Sigmoid colon (tissue), 4 donors: ENCODE data around the gene FGF14.

Source experiments
- CTCF ChIP-seq, 4 experiments: fragments of 450-650 bp in 3 of 4; fragments of 200-600 bp in 1 of 4; IDR thresholded peaks; one replicate each; pipeline ENCODE4 v1.5.1; 2016 to 2019; ENCODE audit warnings: antibody characterized with exemption in 4 of 4, mild to moderate bottlenecking in 3 of 4, moderate library complexity in 2 of 4
- POLR2A ChIP-seq, 2 donors: fragments of 450-650 bp; IDR thresholded peaks; one replicate each; pipeline ENCODE4 v1.6.1; 2016; ENCODE audit warnings: antibody characterized with exemption in 2 of 2, mild to moderate bottlenecking in 2 of 2, moderate library complexity in 2 of 2
- POLR2AphosphoS5 ChIP-seq, 4 donors: sonication (generic); formaldehyde crosslinking; IDR thresholded peaks; one replicate each; pipeline ENCODE4 v1.6.1; 2017; ENCODE audit warnings: antibody characterized with exemption in 4 of 4

DNA sequence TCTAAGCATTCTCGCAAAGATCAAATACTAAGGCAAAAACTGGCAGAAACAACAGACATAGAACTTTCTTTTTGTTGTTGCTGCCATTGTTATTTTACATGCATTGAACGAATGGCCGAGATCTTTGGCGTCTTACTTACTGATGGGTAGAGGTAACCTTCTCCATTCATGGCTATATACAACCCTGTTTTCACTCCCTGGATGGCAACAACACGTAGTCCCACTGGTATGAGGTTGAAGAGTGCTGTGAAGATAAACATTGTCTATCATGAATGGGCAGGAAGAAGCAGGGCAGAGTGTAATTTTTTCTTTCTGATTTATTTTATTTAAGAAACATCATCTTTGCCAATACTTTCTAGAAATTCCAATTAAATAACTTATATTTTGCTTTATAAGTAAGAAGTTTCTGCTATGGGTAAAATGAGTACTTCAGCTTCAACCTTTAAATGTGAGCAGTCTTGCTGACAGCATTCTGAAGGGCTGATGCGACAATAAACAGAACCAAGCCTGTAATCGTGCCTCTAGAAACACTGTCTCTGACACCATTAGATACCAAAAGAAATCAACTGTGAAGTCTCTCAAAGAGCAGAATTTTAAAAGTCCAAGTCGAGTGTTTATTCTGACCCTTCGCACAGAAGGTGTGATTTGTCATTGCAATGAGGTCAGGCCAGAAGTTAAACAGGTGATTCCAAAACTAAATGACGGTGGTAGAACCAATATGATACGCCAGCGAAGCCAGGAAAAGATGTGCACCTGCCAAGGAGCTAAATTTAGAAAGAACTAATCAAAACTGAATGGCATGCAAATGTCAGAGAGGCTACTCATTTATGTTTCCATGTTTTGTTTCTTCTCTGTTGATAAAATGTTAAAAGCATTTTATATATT is 533.0 kb downstream of the FGF14 start:
- no peak for TF ChIP-seq POLR2AphosphoS5 (IDR thresholded peaks at IDR 0.05)
- TF ChIP-seq CTCF (IDR thresholded peaks at IDR 0.05): no peak
- TF ChIP-seq POLR2A (IDR thresholded peaks at IDR 0.05): no peak
